ENCODE data around the gene KCNK3. TPM values are rescaled to one million over a fixed set of nuclear protein-coding genes. Genes with fewer than 3 reads are reported as not detected.

KCNK3 gene
- total RNA-seq, 1 donor, result under 0.01 TPM

DNA sequence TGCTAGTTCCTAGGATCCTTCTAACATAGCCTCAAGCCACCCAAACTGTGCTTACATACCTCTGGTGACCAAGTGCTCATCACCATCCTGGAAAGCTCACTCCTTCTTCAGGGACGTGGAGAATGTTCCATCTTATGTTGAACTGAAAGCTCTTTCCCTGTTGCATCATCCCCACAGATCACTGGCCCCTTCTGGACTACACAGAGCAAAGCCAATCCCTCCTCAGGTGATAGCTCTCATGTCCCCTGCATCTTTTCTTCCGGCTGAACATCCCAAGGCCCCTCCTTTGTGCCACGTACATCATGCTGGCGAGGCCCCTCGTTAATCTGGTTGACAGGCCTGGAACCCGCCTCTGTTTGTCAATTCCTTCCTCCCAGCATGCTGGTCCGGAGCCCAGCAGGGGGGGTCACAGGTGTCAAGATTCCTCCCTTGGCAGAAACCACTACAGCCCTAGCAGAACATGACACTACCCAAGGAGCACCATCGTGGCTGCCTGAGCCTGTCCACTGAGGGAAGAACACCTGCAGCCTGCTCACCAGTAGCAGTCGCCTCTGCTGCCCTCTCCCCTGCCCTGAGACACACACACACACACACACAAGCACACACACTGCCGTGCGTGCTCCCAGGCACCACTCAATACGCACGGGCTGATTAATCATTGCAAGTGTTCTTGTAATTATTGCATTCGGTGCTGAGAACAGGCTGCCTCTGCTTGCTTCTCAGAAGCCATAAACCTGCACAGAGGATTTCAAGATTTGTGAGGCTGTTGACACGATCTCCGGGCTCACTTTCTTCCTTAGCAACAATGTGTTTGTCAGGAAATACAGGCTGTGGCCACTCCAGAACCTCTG is 6.3 kb upstream of the KCNK3 start:
- DNase-seq (ENCODE audit: low read depth in 2 of 3, low spot score in 2 of 3), result peak in 1 of 3 donors; percentile 23

DNA sequence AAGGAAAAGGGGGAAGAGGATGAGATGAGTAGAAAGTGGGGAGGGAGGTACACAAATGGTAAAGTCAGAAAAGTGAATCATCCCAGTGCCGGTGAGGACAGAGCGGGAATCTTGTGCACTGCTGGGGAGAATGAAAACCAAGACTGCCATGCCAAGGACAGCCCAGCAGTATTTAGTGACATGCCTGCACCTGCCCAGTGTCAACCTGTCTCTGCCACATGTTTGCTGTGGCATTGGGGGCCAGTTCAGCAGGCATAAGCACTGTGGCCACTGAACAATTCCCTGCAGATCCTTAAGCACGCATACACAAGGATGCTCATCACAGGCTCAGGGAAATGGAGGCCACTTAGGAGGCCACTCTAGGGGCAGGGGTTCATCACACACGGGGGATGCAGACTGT is 5.2 kb upstream of the KCNK3 start:
- DNase-seq (ENCODE audit: low read depth in 2 of 3, low spot score in 2 of 3), result no peak

DNA sequence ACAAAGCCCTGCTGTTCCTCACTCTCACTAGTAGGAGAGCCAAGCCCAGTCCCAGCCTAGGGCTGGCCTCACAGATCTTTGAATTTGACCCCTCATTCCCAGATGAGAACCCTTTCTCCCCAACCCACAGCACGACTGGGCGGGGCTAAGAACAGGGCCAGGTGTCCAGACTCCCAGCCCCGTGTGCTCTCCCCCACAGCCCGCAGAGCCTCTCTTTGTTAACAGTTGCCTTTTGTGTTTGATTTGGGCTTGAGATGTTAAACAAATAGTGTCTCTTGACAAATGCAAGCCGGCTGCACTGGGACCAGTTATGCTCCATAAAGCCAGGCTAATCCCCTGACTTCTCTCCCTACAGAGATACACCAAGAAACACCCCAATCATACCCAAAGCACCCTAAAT is 4.7 kb upstream of the KCNK3 start:
- no peak for DNase-seq (ENCODE audit: low read depth in 2 of 3, low spot score in 2 of 3)

DNA sequence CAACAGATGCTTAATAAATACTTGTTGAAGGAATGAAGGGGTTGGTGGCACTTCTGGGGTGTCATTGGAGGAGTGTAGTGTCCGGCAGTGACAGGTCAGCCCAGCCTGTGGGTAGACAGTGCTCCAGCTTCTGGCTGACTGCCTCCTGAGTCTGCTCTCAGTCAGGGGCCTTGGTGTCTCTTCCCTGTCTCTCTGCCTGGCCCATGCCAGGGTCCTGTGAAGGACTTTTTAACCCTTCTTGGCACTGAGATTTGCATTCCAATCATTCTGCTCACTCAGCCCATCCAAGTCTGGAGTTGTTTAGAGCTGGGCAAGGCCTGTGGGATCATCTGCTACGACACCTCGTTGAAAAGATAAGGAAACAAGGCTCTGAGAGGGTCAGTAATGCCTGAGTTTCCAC is 1.4 kb upstream of the KCNK3 start:
- DNase-seq (ENCODE audit: low read depth in 2 of 3, low spot score in 2 of 3), result no peak

DNA sequence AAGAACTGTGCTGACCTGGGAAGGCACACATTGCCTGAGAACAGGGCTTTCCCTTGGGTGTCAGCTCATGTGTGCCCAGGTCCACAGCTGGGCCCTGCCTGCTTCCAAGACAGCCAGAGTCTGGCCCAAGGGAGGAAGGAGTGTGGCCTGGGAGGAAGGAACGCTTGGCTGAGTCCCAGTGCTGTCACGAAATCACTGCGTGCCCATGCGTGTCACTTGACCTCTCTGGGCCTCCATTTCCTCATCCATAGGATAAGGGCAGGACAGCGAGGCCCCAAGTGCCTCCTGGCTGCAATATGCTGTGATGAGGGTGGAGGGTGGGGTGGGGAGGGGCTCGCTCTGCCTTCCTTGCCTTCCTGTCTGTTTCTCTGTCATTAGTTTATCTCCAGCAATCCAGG is 642 bp upstream of the KCNK3 start:
- DNase-seq (ENCODE audit: low read depth in 2 of 3, low spot score in 2 of 3), result no peak

DNA sequence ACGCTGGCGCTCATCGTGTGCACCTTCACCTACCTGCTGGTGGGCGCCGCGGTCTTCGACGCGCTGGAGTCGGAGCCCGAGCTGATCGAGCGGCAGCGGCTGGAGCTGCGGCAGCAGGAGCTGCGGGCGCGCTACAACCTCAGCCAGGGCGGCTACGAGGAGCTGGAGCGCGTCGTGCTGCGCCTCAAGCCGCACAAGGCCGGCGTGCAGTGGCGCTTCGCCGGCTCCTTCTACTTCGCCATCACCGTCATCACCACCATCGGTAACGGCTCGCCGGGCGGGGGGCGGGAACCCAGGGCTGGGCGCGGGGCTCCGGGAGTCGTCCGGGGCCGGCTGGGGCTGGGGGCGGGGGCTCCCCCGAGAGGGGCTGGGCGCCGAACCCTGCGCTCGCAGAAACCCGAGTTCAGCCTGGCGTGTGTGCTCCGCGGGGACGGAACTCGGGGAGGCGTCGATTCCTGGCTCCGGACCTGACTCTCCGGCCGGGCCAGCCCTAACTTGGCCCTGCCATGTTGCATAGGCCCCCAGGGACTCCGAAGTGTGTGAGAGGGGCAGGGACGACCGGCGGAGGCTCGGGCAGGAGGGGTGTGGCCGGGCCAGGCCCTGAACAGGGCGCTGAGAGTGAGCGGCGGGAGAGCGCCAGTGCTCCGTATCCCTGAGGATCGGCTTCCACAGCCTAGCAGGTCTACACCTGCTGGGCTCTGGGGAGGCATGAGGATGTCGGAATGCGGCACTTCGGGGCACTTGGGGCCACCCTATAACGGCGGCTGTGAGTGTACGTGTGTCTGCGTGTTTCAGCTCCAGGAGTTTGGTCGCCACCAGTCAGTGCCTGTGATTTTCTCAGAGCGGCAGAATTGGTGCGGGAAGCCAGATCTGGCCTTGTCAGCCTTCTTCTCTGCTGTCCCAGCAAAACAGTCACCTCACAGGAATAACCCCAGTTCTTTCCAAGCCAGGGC is 651 bp downstream of the KCNK3 start:
- peak in 1 of 3 donors; percentile 57 for DNase-seq (ENCODE audit: low read depth in 2 of 3, low spot score in 2 of 3)

DNA sequence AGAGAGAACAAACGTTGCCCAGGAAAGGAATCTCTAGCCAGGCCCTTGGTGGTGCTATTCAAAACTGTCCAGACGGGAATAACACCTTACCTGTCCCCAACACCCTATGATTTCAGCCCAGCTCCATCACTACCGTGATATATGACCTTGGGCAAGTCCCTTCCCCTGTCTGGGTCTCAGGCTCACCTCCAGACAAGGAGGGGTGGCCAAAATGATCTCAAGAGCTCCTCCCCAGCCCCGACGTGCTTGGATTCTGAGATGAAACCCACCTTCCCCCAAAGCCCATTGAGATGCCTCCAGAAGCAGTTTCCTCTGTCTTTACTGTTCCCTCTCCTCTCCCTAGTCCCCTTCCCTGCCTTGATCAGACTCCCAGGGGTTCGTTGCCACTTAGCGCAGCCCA is 1.5 kb downstream of the KCNK3 start:
- no peak for DNase-seq (ENCODE audit: low read depth in 2 of 3, low spot score in 2 of 3)

DNA sequence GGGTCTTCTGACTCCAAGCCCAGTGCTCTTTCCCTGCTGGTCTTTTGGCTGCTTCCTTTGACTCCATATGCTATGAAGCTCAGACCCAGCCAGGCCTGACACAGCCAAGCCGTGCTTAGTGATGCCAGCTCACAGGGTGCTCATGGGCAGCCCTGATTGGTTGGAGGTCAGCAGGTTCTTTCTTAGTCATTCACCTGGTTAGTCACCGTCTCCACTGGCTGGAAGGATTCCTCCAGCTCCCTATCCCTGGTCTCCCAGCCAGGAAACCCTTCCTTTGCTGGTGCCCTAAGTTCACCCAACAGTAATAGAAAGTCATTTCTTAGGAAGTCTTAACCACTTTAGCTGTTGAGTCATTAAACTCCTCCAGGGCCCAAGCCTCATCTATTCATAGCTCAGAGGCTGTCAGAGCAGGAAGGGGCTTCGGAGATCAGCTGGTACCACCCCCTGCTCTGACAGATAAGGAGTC is 3.9 kb downstream of the KCNK3 start:
- no peak for DNase-seq (ENCODE audit: low read depth in 2 of 3, low spot score in 2 of 3)

DNA sequence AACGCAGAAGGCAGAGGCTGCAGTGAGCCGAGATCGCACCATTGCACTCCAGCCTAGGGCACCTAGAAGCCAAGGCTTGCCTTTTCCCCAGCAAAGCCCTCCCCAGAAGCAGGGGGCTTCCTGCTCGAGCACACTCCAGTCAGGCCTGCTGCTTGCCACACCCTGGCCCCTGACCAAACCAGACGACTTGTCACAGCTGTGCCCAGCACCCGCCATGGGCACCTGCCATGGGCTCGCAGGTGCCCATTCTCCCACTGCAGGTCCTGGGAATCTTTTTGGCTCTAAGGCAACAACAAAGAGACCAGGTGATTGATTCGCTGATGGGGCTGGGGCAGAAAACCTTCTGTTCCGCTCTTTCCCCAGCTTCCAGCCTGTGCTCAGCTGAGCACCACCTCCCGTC is 4.9 kb downstream of the KCNK3 start:
- DNase-seq (ENCODE audit: low read depth in 2 of 3, low spot score in 2 of 3), result no peak

DNA sequence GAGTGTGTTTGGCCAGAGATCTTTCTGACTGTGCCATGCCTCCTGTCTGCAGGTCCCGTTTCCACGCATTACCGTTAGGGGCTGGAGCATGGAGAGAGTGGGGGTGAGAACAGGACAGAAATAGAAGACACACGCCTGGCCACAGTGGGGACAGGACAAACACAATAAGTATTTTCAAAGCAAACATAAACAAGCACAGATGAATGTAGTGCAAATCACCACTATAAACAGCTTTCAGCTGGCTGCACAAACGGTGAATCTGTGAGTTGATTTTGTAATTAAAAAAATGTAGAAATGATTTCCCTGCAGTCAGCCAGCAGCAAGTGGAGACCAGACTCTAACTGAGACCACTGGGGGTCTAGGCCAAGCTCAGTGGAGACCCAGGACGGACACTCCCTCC is 6.8 kb downstream of the KCNK3 start:
- no peak for DNase-seq (ENCODE audit: low read depth in 2 of 3, low spot score in 2 of 3)

DNA sequence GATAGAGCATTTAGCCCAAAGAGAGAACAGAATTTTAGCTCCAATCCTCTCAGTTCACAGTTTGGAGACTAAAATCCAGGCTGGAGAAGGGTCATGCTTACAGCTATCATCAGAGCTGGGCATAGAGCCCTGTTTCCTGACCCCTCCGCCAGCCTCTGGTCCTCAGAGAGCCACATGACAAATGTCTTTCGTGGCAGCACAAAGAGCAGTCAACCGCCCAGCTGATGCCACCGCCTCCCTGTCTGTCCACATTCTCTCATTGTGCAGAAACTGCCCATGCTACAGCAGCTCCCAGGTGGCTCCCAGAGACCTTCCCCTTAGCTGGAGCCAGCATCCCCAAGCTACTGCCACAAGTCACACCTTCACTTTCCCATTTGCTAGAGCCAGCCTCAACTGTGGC is 7.6 kb downstream of the KCNK3 start:
- DNase-seq (ENCODE audit: low read depth in 2 of 3, low spot score in 2 of 3), result no peak

DNA sequence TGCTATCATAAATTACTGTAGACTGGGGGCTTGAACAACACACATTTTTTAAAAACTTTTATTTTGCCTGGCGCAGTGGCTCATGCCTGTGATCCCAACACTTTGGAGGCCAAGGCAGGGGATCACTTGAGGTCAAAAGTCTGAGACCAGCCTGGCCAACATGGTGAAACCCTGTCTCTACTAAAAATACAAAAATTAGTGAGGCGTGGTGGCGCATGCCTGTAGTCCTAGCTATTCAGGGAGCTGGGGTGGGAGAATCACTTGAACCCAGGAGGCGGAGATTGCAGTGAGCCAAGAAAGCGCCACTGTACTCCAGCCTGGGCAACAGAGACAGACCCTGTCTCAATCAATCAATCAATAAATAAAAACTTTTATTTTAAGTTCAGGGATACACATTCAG is 9.1 kb downstream of the KCNK3 start:
- no peak for DNase-seq (ENCODE audit: low read depth in 2 of 3, low spot score in 2 of 3)

DNA sequence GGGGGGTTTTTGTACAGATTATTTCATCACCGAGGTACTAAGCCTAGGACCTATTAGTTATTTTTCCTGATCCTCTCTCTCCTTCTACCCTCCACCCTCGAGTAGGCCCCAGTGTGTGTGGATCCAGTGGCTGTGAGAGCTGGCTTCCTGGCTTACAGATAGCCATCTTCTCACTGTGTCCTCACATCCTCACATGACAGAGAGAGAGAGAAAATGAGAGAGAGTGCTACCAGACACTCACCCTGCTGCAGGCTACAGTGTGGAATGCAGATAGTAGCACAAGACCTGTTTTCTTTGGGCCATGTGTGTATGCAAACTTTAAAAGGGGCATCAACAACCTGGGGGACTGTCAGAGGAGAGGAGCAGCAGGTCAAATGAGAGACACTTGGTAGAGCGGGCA is 9.5 kb downstream of the KCNK3 start:
- DNase-seq (ENCODE audit: low read depth in 2 of 3, low spot score in 2 of 3), result no peak

DNA sequence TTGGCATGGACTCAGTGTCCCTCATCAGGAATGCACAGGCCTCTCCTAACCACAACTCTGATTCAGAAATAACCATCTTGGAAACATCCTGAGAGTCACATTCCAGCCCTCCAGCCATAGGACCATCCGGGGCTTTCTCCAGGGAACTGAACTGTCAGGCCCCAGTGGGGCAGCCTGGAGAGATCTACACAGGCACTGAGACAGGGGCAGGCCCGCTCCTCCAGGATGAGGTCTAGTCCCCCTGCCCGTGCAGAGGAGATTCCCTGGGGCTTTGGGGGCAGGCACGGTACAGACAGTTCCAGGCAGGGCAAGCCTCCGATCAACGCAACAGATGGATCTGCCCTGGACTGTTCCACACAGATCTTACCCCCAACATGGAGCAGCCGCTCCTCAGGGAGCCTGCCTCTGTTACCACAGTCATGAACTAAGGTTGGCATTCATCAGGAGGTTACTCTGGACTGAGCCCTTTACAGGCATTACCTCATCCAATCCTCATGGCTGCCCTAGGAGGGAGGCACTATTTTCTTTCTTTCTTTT is 12.0 kb downstream of the KCNK3 start:
- no peak for DNase-seq (ENCODE audit: low read depth in 2 of 3, low spot score in 2 of 3)

DNA sequence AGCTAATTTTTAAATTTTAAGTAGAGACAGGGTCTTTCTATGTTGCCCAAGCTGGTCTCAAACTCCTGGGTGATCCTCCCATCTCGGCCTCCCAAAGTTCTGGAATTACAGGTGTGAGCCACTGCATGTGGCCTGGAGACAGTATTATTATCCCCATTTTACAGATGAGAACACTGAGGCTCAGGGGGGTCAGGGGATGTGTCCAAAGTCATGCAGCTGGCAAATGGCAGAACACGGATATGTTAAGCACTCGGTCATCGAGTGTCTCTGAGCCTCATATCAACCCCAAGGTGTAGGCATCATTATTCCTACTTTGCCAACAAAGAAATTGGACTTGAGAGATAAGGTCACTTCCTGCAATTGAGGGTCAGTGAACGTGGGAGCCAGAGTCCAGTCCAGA is 12.6 kb downstream of the KCNK3 start:
- DNase-seq (ENCODE audit: low read depth in 2 of 3, low spot score in 2 of 3), result no peak

DNA sequence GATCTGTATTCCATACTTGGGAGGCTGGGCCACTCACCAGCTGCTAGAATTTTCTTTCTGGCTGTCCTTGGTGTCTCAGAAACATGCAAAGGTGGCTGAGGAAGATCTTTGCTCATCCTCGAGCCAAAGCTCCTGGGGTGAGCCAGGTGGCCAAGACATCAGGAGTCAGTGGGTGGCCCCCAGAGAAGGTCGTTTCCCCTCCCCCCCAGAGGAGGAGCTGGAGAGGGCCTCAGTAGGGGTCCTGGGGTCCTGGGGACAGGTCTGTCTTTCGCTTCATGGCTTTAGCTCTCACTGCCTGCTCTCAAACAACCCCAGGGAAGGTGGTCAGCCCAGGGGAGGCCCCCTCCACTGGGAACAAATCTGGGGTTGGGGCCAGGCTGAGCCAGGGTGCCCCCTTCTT is 13.6 kb downstream of the KCNK3 start:
- DNase-seq (ENCODE audit: low read depth in 2 of 3, low spot score in 2 of 3), result no peak

DNA sequence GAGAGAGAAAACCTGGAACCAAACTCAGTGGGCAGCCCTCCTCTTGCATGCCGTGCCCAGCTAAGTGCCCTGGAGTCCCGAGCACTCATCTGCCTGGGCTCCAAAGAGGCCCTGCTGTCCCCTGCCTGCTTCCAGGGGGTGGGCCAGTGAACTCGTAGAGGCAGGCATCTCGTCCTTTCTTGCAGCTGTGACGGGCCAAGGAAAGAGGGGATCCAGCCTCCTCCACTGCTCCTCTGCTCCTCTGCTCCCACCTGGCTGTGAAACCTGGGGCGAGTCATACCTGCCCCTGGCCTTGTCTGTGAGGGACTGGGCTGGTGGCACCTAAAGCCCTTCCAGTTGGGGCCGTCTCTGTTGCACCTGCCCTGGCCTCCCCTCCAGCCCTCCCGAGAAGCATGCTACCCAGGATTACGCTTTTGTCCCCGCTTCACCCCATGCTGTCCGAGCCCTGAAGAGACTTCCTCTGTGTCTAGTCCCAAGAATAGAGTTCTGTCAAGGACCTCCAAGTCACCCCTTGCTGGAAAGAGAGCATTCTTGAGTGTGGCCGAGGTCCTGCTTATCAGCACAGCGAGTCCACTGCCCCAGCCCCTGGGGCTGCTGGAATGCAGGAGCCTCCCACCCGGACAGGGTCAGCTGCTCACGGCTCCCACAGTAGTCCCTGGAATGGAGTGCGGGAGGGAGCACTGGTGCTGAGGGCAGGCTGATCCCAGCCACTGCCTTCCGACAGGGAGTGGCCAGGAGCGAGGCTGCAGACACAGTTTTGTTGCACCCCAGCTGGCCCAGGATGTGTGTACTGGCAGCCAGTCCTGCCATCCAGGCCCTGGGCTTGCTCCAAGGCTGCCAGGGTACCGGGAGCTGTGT is 14.3 kb downstream of the KCNK3 start:
- no peak for DNase-seq (ENCODE audit: low read depth in 2 of 3, low spot score in 2 of 3)

DNA sequence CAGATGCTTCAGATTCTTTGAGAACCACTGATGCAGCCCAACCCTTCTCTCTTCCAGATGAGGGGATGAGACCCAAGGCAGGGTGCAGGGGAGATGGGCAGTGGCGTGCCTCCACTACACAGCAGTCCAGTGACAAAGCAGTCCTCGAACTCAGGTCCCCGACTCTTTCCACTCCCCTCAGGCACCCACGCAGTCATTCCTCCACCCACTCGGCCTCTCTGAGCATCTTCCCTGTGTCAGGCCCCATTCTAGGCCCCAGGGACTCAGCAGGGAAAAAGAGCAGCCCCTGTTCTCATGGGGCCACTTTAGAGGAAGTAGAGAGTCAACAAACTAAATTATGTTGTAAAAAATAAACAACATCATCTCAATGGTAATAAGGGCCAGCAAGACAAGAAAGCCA is 15.2 kb downstream of the KCNK3 start:
- no peak for DNase-seq (ENCODE audit: low read depth in 2 of 3, low spot score in 2 of 3)

DNA sequence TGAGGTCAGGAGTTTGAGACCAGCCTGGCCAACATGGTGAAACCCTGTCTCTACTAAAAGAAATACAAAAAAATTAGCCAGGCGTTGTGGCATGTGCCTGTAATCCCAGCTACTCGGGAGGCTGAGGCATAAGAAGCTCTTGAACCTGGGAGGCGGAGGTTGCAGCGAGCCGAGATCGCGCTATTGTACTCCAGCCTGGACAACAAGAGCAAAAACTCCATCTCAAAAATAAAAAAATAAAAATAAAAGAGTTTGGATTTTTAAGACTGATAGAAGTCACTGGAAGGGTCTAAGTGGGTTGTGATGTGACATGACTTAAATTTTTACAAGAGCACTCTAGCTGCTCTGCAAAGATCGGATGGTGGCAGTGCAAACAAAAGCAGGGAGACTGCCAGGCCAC is 15.9 kb downstream of the KCNK3 start:
- no peak for DNase-seq (ENCODE audit: low read depth in 2 of 3, low spot score in 2 of 3)

DNA sequence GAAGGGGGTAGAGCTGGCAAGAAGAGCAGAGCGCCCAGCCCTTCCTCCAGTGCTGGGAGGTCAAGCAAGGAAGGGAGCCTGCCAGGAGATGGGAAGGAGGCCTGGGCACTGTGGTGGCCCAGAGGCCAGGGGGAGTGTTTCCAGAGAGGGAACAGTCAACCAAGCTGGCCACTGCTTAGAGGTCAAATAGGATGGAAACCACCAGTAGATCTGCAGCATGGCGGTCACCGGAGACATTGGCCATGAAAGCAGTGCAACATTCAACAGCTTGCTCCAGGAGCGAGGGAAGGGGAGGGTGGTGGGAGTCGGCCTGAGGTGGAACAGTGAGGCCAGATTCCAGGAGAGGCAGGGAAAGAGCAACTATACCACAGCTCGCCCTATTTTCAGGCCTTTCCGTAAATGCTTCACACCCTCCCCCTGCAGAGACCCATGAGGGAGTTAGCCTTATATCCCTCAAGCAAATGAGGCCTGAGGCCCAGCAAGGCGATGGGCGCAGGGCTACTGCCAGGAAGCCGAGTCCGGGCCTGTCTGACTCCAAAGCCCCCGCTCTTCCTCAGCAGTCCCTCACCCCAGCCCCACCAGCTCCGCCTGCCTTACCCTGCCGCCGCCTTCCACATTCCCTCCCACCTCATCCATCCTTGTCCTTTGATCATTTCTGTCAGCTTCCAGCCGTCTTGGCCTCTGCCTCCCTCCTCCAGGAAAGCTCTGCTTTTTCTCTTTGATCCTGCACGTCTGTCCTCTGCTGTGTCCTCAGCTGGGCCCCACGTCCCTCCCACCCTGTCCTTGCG is 17.0 kb downstream of the KCNK3 start:
- DNase-seq (ENCODE audit: low read depth in 2 of 3, low spot score in 2 of 3), result no peak

All from hematopoietic multipotent progenitor cell (in vitro differentiated cells).